ENCODE measurements around the gene GEMIN8.

Gene GEMIN8

GRCh38 chrX:14015294-14015693, 14.4 kb downstream of the GEMIN8 start:
- Histone ChIP-seq H3K4me1 (ENCODE audit: control insufficient read depth, insufficient read depth, low read length) (peaks cover 15% of the 10 kb centered on the region), H3K36me3 (ENCODE audit: insufficient read depth, low read length) (no peaks in the 10 kb centered on the region), H3K4me3 (ENCODE audit: low read length) (no peak overlapping the region), H3K9ac (ENCODE audit: low read depth, low read length) (no peak overlapping the region), H3K4me2 (ENCODE audit: low read length) (peak overlapping the region; percentile 23), H3K27me3 (ENCODE audit: control insufficient read depth, insufficient read depth, low read length) (no peaks in the 10 kb centered on the region), H3K9me3 (replicated peaks; ENCODE audit: low read length) (no peaks in the 10 kb centered on the region)

GRCh38 chrX:14014526-14014925, 15.2 kb downstream of the GEMIN8 start:
- no peak overlapping the region for H3K4me2 ChIP-seq (ENCODE audit: low read length)
- H3K27me3 ChIP-seq (ENCODE audit: control insufficient read depth, insufficient read depth, low read length): no peaks in the 10 kb centered on the region
- peaks cover 15% of the 10 kb centered on the region for H3K4me1 ChIP-seq (ENCODE audit: control insufficient read depth, insufficient read depth, low read length)
- no peak overlapping the region for H3K4me3 ChIP-seq (ENCODE audit: low read length)
- H3K9ac ChIP-seq (ENCODE audit: low read depth, low read length): no peak overlapping the region
- H3K36me3 ChIP-seq (ENCODE audit: insufficient read depth, low read length): no peaks in the 10 kb centered on the region
- no peaks in the 10 kb centered on the region for H3K9me3 ChIP-seq (replicated peaks; ENCODE audit: low read length)

DNA sequence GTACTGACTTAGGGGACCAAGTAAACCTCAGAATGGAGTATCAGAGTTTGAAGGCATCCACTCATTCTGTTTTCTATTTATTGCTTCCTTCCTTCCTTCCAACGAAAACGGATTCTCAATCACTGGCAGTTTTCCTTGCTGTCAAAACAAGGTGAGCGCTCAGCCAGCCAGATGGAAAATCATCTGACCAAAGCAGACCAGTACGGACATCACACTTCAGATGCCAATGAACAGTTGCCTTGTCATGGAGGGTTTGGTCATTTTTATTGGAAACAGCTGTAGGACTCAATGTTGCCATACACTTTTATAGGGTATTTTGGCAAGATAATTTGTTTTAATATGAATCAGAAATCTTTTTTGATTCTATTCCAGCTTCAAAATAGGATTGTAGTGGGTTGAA, 16.6 kb downstream of the GEMIN8 start:
- H3K4me1 ChIP-seq (ENCODE audit: control insufficient read depth, insufficient read depth, low read length): peaks cover 15% of the 10 kb centered on the region
- H3K36me3 ChIP-seq (ENCODE audit: insufficient read depth, low read length): peaks cover 5% of the 10 kb centered on the region
- no peaks in the 10 kb centered on the region for H3K27me3 ChIP-seq (ENCODE audit: control insufficient read depth, insufficient read depth, low read length)
- H3K9me3 ChIP-seq (replicated peaks; ENCODE audit: low read length): no peaks in the 10 kb centered on the region
- H3K4me2 ChIP-seq (ENCODE audit: low read length): no peak overlapping the region
- H3K9ac ChIP-seq (ENCODE audit: low read depth, low read length): no peak overlapping the region
- no peak overlapping the region for H3K4me3 ChIP-seq (ENCODE audit: low read length)

GRCh38 chrX:14010566-14010965, 19.1 kb downstream of the GEMIN8 start:
- Histone ChIP-seq H3K4me3 (ENCODE audit: low read length) (no peak overlapping the region), H3K9ac (ENCODE audit: low read depth, low read length) (no peak overlapping the region), H3K4me1 (ENCODE audit: control insufficient read depth, insufficient read depth, low read length) (peaks cover 15% of the 10 kb centered on the region), H3K9me3 (replicated peaks; ENCODE audit: low read length) (no peaks in the 10 kb centered on the region), H3K4me2 (ENCODE audit: low read length) (no peak overlapping the region), H3K27me3 (ENCODE audit: control insufficient read depth, insufficient read depth, low read length) (no peaks in the 10 kb centered on the region), H3K36me3 (ENCODE audit: insufficient read depth, low read length) (peaks cover 5% of the 10 kb centered on the region)

DNA sequence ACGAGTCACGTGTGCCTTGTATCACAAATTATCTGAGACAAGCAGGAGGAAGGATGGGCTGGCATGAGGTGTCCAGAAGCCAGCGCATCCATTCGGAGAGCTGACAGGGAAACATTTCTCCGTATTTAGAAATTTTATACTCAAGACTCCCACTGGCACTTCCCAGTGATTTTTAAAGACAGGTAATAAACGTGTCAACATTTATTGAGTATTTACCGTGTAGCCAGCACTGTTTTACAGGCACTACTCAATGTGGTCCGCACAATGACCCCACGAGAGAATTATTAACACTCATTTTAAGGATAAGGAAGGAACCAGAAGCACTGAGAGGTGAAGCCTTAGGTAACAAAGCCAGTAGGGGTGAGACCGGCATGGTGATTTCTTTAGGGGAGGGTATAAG, 23.2 kb downstream of the GEMIN8 start:
- H3K36me3 ChIP-seq (ENCODE audit: insufficient read depth, low read length): peaks cover 5% of the 10 kb centered on the region
- H3K9ac ChIP-seq (ENCODE audit: low read depth, low read length): no peak overlapping the region
- no peaks in the 10 kb centered on the region for H3K9me3 ChIP-seq (replicated peaks; ENCODE audit: low read length)
- H3K4me3 ChIP-seq (ENCODE audit: low read length): no peak overlapping the region
- no peaks in the 10 kb centered on the region for H3K4me1 ChIP-seq (ENCODE audit: control insufficient read depth, insufficient read depth, low read length)
- H3K4me2 ChIP-seq (ENCODE audit: low read length): no peak overlapping the region
- H3K27me3 ChIP-seq (ENCODE audit: control insufficient read depth, insufficient read depth, low read length): no peaks in the 10 kb centered on the region

GRCh38 chrX:14003876-14004425, 25.7 kb downstream of the GEMIN8 start:
- no peaks in the 10 kb centered on the region for H3K4me1 ChIP-seq (ENCODE audit: control insufficient read depth, insufficient read depth, low read length)
- no peak overlapping the region for H3K9ac ChIP-seq (ENCODE audit: low read depth, low read length)
- no peak overlapping the region for H3K4me3 ChIP-seq (ENCODE audit: low read length)
- H3K27me3 ChIP-seq (ENCODE audit: control insufficient read depth, insufficient read depth, low read length): no peaks in the 10 kb centered on the region
- no peak overlapping the region for H3K4me2 ChIP-seq (ENCODE audit: low read length)
- H3K9me3 ChIP-seq (replicated peaks; ENCODE audit: low read length): no peaks in the 10 kb centered on the region
- peaks cover 3% of the 10 kb centered on the region for H3K36me3 ChIP-seq (ENCODE audit: insufficient read depth, low read length)

DNA sequence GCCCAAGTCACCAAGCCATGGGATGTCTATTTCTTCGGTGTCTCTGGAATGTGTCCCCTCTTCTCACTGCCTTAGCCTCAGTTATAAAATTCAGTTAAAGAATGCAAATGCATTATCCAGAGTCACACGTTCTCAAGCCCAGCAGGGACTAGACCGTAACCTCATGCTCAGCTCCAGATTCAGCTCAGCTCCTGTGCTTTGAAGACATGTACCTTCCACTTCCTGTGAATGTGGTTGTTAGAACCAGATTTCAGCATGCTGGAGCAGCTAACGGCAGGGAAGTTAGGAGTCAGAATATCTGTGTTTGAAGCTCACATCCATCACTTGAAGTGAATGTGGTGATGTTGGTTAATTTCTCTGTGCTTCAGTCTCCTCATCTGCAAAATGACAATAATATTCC, 26.7 kb downstream of the GEMIN8 start:
- no peaks in the 10 kb centered on the region for H3K9me3 ChIP-seq (replicated peaks; ENCODE audit: low read length)
- H3K4me2 ChIP-seq (ENCODE audit: low read length): no peak overlapping the region
- no peak overlapping the region for H3K4me3 ChIP-seq (ENCODE audit: low read length)
- no peak overlapping the region for H3K9ac ChIP-seq (ENCODE audit: low read depth, low read length)
- no peaks in the 10 kb centered on the region for H3K27me3 ChIP-seq (ENCODE audit: control insufficient read depth, insufficient read depth, low read length)
- no peaks in the 10 kb centered on the region for H3K36me3 ChIP-seq (ENCODE audit: insufficient read depth, low read length)
- no peaks in the 10 kb centered on the region for H3K4me1 ChIP-seq (ENCODE audit: control insufficient read depth, insufficient read depth, low read length)

GRCh38 chrX:13996650-13997049, 33.0 kb downstream of the GEMIN8 start:
- Histone ChIP-seq H3K27me3 (ENCODE audit: control insufficient read depth, insufficient read depth, low read length) (no peaks in the 10 kb centered on the region), H3K9me3 (replicated peaks; ENCODE audit: low read length) (no peaks in the 10 kb centered on the region), H3K36me3 (ENCODE audit: insufficient read depth, low read length) (no peaks in the 10 kb centered on the region), H3K4me1 (ENCODE audit: control insufficient read depth, insufficient read depth, low read length) (no peaks in the 10 kb centered on the region), H3K4me3 (ENCODE audit: low read length) (no peak overlapping the region), H3K4me2 (ENCODE audit: low read length) (no peak overlapping the region), H3K9ac (ENCODE audit: low read depth, low read length) (no peak overlapping the region)

DNA sequence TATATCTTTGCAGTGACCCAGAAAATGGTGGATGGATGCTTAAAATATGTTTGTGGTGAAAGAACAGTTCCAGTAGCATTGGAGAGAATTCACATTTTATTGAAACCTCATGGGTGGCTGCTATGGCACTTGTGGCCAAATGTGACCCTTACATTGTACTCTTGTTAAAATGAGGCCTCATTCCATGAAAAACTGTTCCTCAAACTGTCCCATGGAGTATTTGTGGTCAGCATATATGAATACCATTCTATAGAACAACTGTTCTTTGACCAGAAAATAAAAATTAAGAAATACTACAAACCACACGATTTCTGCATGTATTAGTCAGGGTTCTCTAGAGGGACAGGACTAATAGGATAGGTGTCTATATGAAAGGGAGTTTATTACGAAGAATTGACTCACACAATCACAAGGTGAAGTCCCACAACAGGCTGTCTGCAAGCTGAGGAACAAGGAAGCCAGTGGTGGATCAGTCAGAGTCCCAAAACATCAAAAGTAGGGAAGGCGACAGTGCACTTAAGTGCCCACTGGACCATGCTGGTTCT, 35.1 kb downstream of the GEMIN8 start:
- Histone ChIP-seq H3K36me3 (ENCODE audit: insufficient read depth, low read length) (no peaks in the 10 kb centered on the region), H3K9me3 (replicated peaks; ENCODE audit: low read length) (no peaks in the 10 kb centered on the region), H3K4me3 (ENCODE audit: low read length) (no peak overlapping the region)

GRCh38 chrX:13994104-13994503, 35.6 kb downstream of the GEMIN8 start:
- Histone ChIP-seq H3K4me2 (ENCODE audit: low read length) (no peak overlapping the region), H3K4me1 (ENCODE audit: control insufficient read depth, insufficient read depth, low read length) (no peaks in the 10 kb centered on the region), H3K4me3 (ENCODE audit: low read length) (no peak overlapping the region), H3K27me3 (ENCODE audit: control insufficient read depth, insufficient read depth, low read length) (no peaks in the 10 kb centered on the region), H3K9me3 (replicated peaks; ENCODE audit: low read length) (no peaks in the 10 kb centered on the region), H3K9ac (ENCODE audit: low read depth, low read length) (no peak overlapping the region), H3K36me3 (ENCODE audit: insufficient read depth, low read length) (no peaks in the 10 kb centered on the region)

More for the DNA sequence above, 35.1 kb downstream of the GEMIN8 start:
- Histone ChIP-seq H3K4me2 (ENCODE audit: low read length) (no peak overlapping the region), H3K9ac (ENCODE audit: low read depth, low read length) (no peak overlapping the region), H3K4me1 (ENCODE audit: control insufficient read depth, insufficient read depth, low read length) (no peaks in the 10 kb centered on the region), H3K27me3 (ENCODE audit: control insufficient read depth, insufficient read depth, low read length) (no peaks in the 10 kb centered on the region)

- Histone ChIP-seq H3K36me3 (ENCODE audit: insufficient read depth, low read length) (no peaks in the 10 kb centered on the region), H3K9ac (ENCODE audit: low read depth, low read length) (no peak overlapping the region), H3K4me2 (ENCODE audit: low read length) (no peak overlapping the region), H3K27me3 (ENCODE audit: control insufficient read depth, insufficient read depth, low read length) (no peaks in the 10 kb centered on the region), H3K4me3 (ENCODE audit: low read length) (no peak overlapping the region), H3K4me1 (ENCODE audit: control insufficient read depth, insufficient read depth, low read length) (no peaks in the 10 kb centered on the region), H3K9me3 (replicated peaks; ENCODE audit: low read length) (no peaks in the 10 kb centered on the region)
Observed at GRCh38 chrX:13990126-13990800, 39.4 kb downstream of the GEMIN8 start.
